GM10847 (cell line): ENCODE measurements around the gene DDX43.

Source experiments
- POLR2A ChIP-seq: IDR thresholded peaks from 2 replicates; pipeline ENCODE4 v1.6.1; 2011; ENCODE audit not compliant: insufficient read length; ENCODE audit errors: extremely low read depth

The DDX43 gene

GRCh38 chr6:73394577-73395354 lies at the start of gene DDX43:
DDX43 (plus strand) TSS chr6:73394828; CDS start chr6:73394906, 78 bp downstream.
- no peak for TF ChIP-seq POLR2A

- no peak for TF ChIP-seq POLR2A
Observed at GRCh38 chr6:73348550-73349204, 46.0 kb upstream of the DDX43 start.

GRCh38 chr6:73349311-73349710 lies 45.3 kb upstream of the DDX43 start:
- TF ChIP-seq POLR2A: no peak

GRCh38 chr6:73353636-73354593 lies 40.7 kb upstream of the DDX43 start, which contains the start of gene DPPA5:
DPPA5 (minus strand) TSS chr6:73354276; CDS start chr6:73354225, 51 bp downstream.
- no peak for TF ChIP-seq POLR2A

GRCh38 chr6:73362358-73362757 lies 32.3 kb upstream of the DDX43 start, which contains the start of gene KHDC3L:
KHDC3L (plus strand) TSS chr6:73362658; CDS start chr6:73362730, 72 bp downstream.
- TF ChIP-seq POLR2A: no peak

- TF ChIP-seq POLR2A: no peak
Observed at GRCh38 chr6:73362869-73363536, 31.6 kb upstream of the DDX43 start.

- no peak for TF ChIP-seq POLR2A
Observed at GRCh38 chr6:73363537-73363875, 31.1 kb upstream of the DDX43 start.

- TF ChIP-seq POLR2A: no peak
Observed at GRCh38 chr6:73364121-73364520, 30.5 kb upstream of the DDX43 start.

- no peak for TF ChIP-seq POLR2A
Observed at GRCh38 chr6:73364549-73364948, 30.1 kb upstream of the DDX43 start.

GRCh38 chr6:73367761-73368355 lies 26.8 kb upstream of the DDX43 start:
- TF ChIP-seq POLR2A: no peak

GRCh38 chr6:73368675-73369074 lies 26.0 kb upstream of the DDX43 start:
- no peak for TF ChIP-seq POLR2A

GRCh38 chr6:73369157-73369556 lies 25.5 kb upstream of the DDX43 start:
- no peak for TF ChIP-seq POLR2A

- no peak for TF ChIP-seq POLR2A
Observed at GRCh38 chr6:73369563-73369962, 25.1 kb upstream of the DDX43 start, which contains the start of gene OOEP. OOEP (minus strand) TSS chr6:73369897; CDS start chr6:73369792, 105 bp downstream.

GRCh38 chr6:73371984-73372383 lies 22.6 kb upstream of the DDX43 start:
- TF ChIP-seq POLR2A: no peak
